GM18502 (cell line): ENCODE data around the gene LYPD6B.
"Not testable (repeated sequence)": the region's sequence is repeated elsewhere in the genome, so short reads cannot be mapped to it uniquely, and the experiment has no call there.

Source experiments
- ATAC-seq: cut with Tn5 transposase; IDR thresholded peaks from one replicate; pipeline ENCODE4 v1.9.1; 2021; ENCODE audit warnings: mild to moderate bottlenecking; ENCODE audit not compliant: unreplicated experiment, poor library complexity

LYPD6B gene

DNA sequence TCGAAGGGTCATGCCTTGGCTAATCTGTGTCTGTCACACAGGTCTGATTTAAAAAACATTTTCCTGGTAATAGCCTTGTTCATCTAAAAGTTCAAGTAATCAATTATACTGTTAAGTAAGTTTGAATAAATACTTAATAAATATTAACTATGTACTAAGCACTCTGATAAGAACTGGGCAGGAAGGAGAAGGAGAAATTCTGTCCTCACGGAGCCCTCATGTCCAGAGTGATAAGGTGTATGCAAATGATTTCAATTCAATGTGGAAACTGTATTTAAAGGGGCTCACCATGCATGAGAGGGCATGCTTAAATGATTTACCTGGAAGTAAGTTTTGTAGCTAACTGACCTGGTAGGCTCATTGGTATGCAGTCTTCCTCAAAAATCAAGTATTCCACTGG, 197.9 kb downstream of the LYPD6B start:
- no peak for ATAC-seq

DNA sequence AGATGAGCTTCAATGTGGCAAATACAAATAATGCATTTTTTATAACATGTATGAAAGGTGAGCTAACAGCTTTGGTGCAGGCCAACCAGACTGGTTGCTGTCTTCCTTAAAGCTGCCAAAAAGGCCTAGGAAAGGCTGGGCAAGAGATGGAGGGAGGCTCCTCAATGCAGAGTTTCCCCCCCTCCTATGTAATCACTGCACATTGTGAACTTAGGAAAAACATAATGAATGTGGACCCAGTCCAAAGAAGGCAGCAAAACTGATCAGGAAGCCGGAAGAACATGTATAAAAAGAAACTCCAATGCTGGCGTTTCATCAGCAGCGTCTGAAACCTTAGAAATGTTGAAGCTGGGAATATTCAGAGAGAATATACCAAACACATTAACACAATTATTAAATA, 207.7 kb downstream of the LYPD6B start:
- ATAC-seq, result no peak

DNA sequence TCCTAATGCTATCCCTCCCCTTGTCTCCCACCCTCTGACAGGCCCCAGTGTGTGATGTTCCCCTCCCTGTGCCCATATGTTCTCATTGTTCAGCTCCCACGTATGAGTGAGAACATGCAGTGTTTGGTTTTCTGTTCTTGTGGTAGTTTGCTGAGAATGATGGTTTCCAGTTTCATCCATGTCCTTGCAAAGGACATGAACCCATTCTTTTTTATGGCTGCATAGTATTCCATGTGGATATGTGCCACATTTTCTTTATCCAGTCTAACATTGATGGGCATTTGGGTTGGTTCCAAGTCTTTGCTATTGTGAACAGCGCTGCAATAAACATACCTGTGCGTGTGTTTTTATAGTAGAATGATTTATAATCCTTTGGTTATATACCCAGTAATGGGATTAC, 212.9 kb downstream of the LYPD6B start:
- ATAC-seq, result not testable (repeated sequence)

DNA sequence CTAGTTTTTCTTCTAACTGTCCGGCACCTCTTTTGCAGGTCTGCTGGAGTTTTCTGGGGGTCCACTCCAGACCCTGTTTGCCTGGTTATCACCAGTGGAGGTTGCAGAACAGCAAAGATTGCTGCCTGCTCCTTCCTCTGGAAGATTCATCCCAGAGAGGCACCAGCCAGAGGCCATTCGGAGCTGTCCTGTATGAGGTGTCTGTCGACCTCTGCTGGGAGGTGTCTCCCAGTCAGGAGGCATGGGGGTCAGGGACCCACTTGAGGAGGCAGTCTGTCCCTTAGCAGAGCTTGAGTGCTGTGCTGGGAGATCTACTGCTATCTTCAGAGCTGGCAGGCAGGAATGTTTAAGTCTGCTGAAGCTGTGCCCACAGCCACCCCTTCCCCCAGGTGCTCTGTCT, 218.4 kb downstream of the LYPD6B start:
- ATAC-seq, result not testable (repeated sequence)

DNA sequence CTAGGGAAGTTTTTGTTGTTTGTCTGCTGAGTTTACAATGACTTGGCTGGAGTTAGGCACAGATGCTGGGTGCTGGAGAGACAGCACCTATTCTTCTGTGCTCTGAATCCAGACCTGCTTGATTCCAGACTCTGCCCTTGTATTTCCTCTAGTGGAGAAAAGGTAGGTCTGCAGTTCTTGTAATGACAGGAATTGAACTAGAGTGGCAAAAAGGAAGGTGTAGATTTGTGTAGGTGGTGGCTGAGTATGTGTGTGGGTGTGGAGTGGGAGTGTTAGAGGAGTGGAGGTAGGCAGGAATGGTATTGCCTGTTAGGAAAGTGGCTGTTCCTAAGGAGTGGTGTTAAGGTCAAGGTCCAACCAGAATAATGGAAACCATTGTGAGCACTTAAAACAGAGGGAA, 220.0 kb downstream of the LYPD6B start:
- no peak for ATAC-seq

DNA sequence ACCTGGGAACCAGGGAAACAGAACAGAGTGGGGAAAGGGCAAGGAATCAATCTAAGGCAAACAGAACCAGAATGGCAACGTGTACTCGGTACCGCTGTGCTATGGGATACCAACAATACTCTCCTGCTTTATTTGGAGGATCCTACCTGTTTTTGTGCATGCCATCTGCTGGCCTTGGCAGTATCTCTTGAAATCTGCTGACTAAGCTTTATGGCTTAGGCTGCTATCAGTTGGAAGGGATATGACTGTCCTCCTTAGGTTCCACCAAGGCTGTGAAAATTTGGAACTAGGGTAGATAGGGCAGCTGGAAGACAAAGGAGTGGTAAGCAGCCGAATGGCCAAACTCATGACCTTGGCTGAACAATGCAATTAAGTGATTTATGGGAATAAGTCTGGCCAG, 220.6 kb downstream of the LYPD6B start:
- ATAC-seq, result no peak

DNA sequence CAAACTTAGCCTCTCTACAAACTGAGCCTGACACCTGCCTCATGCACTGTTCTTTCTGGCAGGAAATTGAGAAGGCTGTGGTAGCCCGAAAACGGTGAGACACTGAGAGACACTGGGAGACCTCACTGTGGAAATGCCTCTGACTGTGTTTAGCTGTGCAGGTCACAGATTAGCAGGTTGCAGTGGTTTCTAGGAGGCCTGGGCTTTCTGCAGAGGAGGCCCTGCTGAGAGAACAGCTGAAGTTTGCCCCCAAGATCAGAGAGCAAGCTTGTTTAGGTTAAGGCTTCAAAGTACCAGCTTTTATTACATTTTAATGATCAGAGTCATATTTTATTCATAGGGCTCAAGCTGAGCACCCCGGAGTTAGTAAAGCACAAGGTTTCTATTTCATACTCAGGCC, 223.2 kb downstream of the LYPD6B start:
- ATAC-seq, result no peak
